Heart left ventricle (tissue), 16 donors: ENCODE measurements around the gene RAB11A. TPM values are rescaled to one million over a fixed set of nuclear protein-coding genes. Genes with fewer than 3 reads are reported as not detected.

ENCODE experiments used
- ATAC-seq, 4 donors: fragments of 200-7000 bp; cut with Tn5 transposase; one replicate each; pipeline ENCODE4 v1.9.1; 2020 to 2022; ENCODE audit warnings: moderate library complexity in 4 of 4, mild to moderate bottlenecking in 3 of 4, moderate number of reproducible peaks in 1 of 4
- DNase-seq, 5 donors: peaks; one replicate each; pipeline ENCODE4 v3.0.0-alpha.2; 2020
- H3K27ac ChIP-seq, 12 donors: fragments of 200-600 bp; sonication (generic) in 4 of 12; one replicate each; pipeline versions ENCODE4 v1.5.0 to v1.8.0; 2016 to 2022; ENCODE audit warnings: mild to moderate bottlenecking in 2 of 12
- H3K27me3 ChIP-seq, 9 donors: fragments of 200-600 bp; sonication (generic) in 2 of 9; one replicate each; pipeline versions ENCODE4 v1.5.1 to v1.8.0; 2016 to 2022; ENCODE audit warnings: mild to moderate bottlenecking in 3 of 9
- H3K36me3 ChIP-seq, 9 donors: fragments of 200-600 bp; sonication (generic) in 2 of 9; one replicate each; pipeline versions ENCODE4 v1.5.0 to v1.8.0; 2018 to 2022; ENCODE audit warnings: mild to moderate bottlenecking in 2 of 9
- H3K4me1 ChIP-seq, 12 donors: fragments of 200-600 bp; sonication (generic) in 4 of 12; one replicate each; pipeline versions ENCODE4 v1.5.0 to v1.8.0; 2016 to 2022; ENCODE audit warnings: mild to moderate bottlenecking in 3 of 12
- H3K4me3 ChIP-seq, 12 donors: fragments of 200-600 bp; sonication (generic) in 4 of 12; one replicate each; pipeline versions ENCODE4 v1.5.0 to v1.8.0; 2017 to 2022; ENCODE audit warnings: mild to moderate bottlenecking in 9 of 12, moderate library complexity in 4 of 12
- H3K9me3 ChIP-seq, 12 donors: fragments of 200-600 bp; sonication (generic) in 4 of 12; one replicate each; pipeline versions ENCODE4 v1.5.0 to v1.8.0; 2016 to 2022; ENCODE audit warnings: mild to moderate bottlenecking in 1 of 12
- CTCF ChIP-seq, 12 donors: fragments of 200-600 bp; sonication (generic) in 4 of 12; IDR thresholded peaks; one replicate each; pipeline versions ENCODE4 v1.5.0 to v1.8.0; 2018 to 2022; ENCODE audit warnings: antibody characterized with exemption in 12 of 12, mild to moderate bottlenecking in 5 of 12
- POLR2A ChIP-seq, 2 donors: fragments of 450-650 bp; IDR thresholded peaks; one replicate each; pipeline ENCODE4 v1.6.1; 2017; ENCODE audit warnings: antibody characterized with exemption in 2 of 2, mild to moderate bottlenecking in 2 of 2, moderate library complexity in 2 of 2
- WGBS, 4 donors: extraction: QIAGEN DNeasy Blood & Tissue Kit in 2 of 4; methylation state at CpG; one replicate each; pipeline versions ENCODE4 v1.1.5 to v1.1.7; 2013 to 2018; 5-methylcytosine and 5-hydroxymethylcytosine counted together
- intact Hi-C, 10 donors: fragments of 100-400 bp; cut with DNase I; formaldehyde crosslinking; loops; one replicate each; pipeline versions ENCODE4 v1.11.1 to v1.14.2; 2022
- polyA plus RNA-seq, 2 donors: library from polyadenylated mRNA; stranded (reverse); fragments of 200-250 nt; gene quantifications; one replicate each; pipeline ENCODE4 v1.2.3, GENCODE V29; 2013
- total RNA-seq, 9 donors: library from RNA; depleted of rRNA in 2 of 9; stranded (reverse); fragments of >200 nt in 2 of 9; fragmentation: NEBNext Ultra II Directional in 3 of 9; extraction: Animal tissue kit (Norgen Biotek cat#: 25700) in 3 of 9; gene quantifications; one replicate each; pipeline versions ENCODE4 v1.1.0 to v1.2.4, GENCODE V29; 2016 to 2023
- donor health status: ischemic (EF 13 %, LVEDD 7.1; RV severe dilation, severe dysfunction).
- donor health status: healthy with polysubstance abuse.
- donor health status: DM: no; HTN: yes; CAD: no.
- donor health status: DM: no; HTN: no; CAD: no.
- donor health status: ischemic (EF 25% LVEDD 6.9; RV normal size, moderate dysfunction).
- donor health status: ischemic (EF 25% LVEDD 5.7; RV mildly dilated, moderate dysfunction).
- donor health status: healthy.
- donor health status: DM: yes; HTN: yes; CAD: no.
- donor health status: ischemic (EF 35%, LVEDD 5.7; RV mildly dilated, moderate dysfunction).
- donor health status: nonischemic (EF 11% LVEDD 7.7; RV severe dilation, severe dysfunction).
- donor health status: DM: yes; HTN: yes; CAD: no.
- donor health status: PGD.
- donor health status: ischemic (EF 29% LVEDD 5.4; RV normal size, mild dysfunction).
- donor health status: nonischemic (EF 23%, LVEDD 6.1; RV moderate dilation, normal function).

RAB11A gene
- total and polyA plus RNA-seq, 11 donors = 50.3 to 307 (median 162) TPM

- Histone ChIP-seq H3K4me3 (no peak overlapping the region), H3K27ac (no peak overlapping the region), H3K9me3 (no peaks in the 10 kb centered on the region), H3K4me1 (peaks cover 0 to 19% (median 2%) of the 10 kb centered on the region in 12 donors), H3K36me3 (peaks cover 0 to 3% (median 0%) of the 10 kb centered on the region in 9 donors), H3K27me3 (no peaks in the 10 kb centered on the region)
- 83 to 91% (median 86%) methylated on average over 3 of the region's 3 CpGs for WGBS, 4 donors
- TF ChIP-seq POLR2A (IDR thresholded peaks at IDR 0.05) (no peak), CTCF (IDR thresholded peaks at IDR 0.05) (no peak)
- ATAC-seq = no peak
- intact Hi-C loops = loop anchor here in 7 of 10 donors (5.0 to 10.0 kb wide), 5 partner anchors 234 to 369 kb away; no protein-coding TSS in a partner anchor
- DNase-seq = no peak
Measured at GRCh38 chr15:65918357-65918920, 49.1 kb downstream of the RAB11A start.

- ATAC-seq = no peak
- DNase-seq = no peak
- 88 to 97% (median 96%) methylated on average over 5 of the region's 5 CpGs for WGBS, 4 donors
- Histone ChIP-seq H3K4me1 (peaks cover 0 to 19% (median 2%) of the 10 kb centered on the region in 12 donors), H3K27me3 (no peaks in the 10 kb centered on the region), H3K27ac (no peak overlapping the region), H3K9me3 (no peaks in the 10 kb centered on the region), H3K4me3 (no peak overlapping the region), H3K36me3 (peaks cover 0 to 3% (median 0%) of the 10 kb centered on the region in 9 donors)
- TF ChIP-seq POLR2A (IDR thresholded peaks at IDR 0.05) (no peak), CTCF (IDR thresholded peaks at IDR 0.05) (no peak)
- intact Hi-C loops = loop anchor here in 7 of 10 donors (5.0 to 10.0 kb wide), 5 partner anchors 233 to 368 kb away; no protein-coding TSS in a partner anchor
Measured at GRCh38 chr15:65918945-65919344, 49.7 kb downstream of the RAB11A start.

- DNase-seq (no peak), ATAC-seq (no peak)
- no peaks in the 10 kb centered on the region for H3K9me3 ChIP-seq
- TF ChIP-seq CTCF (IDR thresholded peaks at IDR 0.05) (no peak), POLR2A (IDR thresholded peaks at IDR 0.05) (no peak)
- peaks cover 0 to 3% (median 0%) of the 10 kb centered on the region in 9 donors for H3K36me3 ChIP-seq
- H3K4me1 ChIP-seq = peaks cover 0 to 19% (median 2%) of the 10 kb centered on the region in 12 donors
- intact Hi-C loops = loop anchor here in 7 of 10 donors (5.0 to 10.0 kb wide), 5 partner anchors 233 to 368 kb away; no protein-coding TSS in a partner anchor
- WGBS, 4 donors = 93 to 96% (median 95%) methylated on average over 9 of the region's 9 CpGs
- H3K27me3 ChIP-seq = no peaks in the 10 kb centered on the region
- H3K27ac ChIP-seq = no peak overlapping the region
- no peak overlapping the region for H3K4me3 ChIP-seq
Measured at GRCh38 chr15:65919353-65919752, 50.1 kb downstream of the RAB11A start.

GRCh38 chr15:65920121-65920520 is 50.8 kb downstream of the RAB11A start:
- 37 to 86% (median 47%) methylated on average over 1 of the region's 1 CpG for WGBS, 4 donors
- Histone ChIP-seq H3K4me3 (no peak overlapping the region), H3K27ac (no peak overlapping the region), H3K36me3 (peaks cover 0 to 3% (median 0%) of the 10 kb centered on the region in 9 donors), H3K9me3 (no peaks in the 10 kb centered on the region), H3K27me3 (no peaks in the 10 kb centered on the region), H3K4me1 (peaks cover 0 to 19% (median 2%) of the 10 kb centered on the region in 12 donors)
- intact Hi-C loops = no loop called here
- DNase-seq (no peak), ATAC-seq (no peak)
- TF ChIP-seq POLR2A (IDR thresholded peaks at IDR 0.05) = no peak
- no peak for TF ChIP-seq CTCF (IDR thresholded peaks at IDR 0.05)
